Hepatocyte (in vitro differentiated cells): ENCODE data around the gene AIRE.

Experiments
- EZH2 ChIP-seq: fragments of 200-600 bp; sonication (generic); IDR thresholded peaks from 2 replicates; pipeline ENCODE4 v1.6.1; 2016; ENCODE audit warnings: antibody characterized with exemption, mild to moderate bottlenecking, borderline replicate concordance
- TF ChIP-seq, protein P1 (sequence below): fragments of 200-600 bp; sonication (generic); IDR thresholded peaks from 2 replicates; pipeline ENCODE4 v1.5.1; 2016; ENCODE audit warnings: antibody characterized with exemption, mild to moderate bottlenecking; ENCODE audit not compliant: poor library complexity

DNA sequence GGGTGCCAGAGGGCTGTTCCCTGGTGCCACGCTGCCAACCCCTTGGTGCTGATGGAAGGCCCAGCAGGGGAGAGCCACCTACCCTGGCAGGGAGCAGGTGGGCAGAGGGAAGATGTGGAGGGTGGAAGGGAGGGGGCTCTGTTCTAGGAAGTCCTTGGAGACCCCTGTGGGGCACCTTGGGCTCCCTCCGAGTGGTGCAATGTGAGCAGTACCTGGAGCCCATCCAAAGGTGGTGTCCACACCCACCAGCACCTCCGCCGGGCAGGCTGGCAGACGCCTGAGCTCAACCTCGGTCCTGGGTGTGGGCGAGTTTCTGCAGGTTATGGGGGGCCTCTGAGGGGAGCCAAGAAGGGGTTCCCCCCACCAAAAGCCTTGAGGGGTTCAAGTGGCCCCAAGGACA is 12.6 kb upstream of the AIRE start:
- TF ChIP-seq, protein P1, sequence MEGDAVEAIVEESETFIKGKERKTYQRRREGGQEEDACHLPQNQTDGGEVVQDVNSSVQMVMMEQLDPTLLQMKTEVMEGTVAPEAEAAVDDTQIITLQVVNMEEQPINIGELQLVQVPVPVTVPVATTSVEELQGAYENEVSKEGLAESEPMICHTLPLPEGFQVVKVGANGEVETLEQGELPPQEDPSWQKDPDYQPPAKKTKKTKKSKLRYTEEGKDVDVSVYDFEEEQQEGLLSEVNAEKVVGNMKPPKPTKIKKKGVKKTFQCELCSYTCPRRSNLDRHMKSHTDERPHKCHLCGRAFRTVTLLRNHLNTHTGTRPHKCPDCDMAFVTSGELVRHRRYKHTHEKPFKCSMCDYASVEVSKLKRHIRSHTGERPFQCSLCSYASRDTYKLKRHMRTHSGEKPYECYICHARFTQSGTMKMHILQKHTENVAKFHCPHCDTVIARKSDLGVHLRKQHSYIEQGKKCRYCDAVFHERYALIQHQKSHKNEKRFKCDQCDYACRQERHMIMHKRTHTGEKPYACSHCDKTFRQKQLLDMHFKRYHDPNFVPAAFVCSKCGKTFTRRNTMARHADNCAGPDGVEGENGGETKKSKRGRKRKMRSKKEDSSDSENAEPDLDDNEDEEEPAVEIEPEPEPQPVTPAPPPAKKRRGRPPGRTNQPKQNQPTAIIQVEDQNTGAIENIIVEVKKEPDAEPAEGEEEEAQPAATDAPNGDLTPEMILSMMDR, result no peak
- no peak for TF ChIP-seq EZH2
